Measurements from ENCODE around the gene CBY3.
"Not testable (repeated sequence)": the region's sequence is repeated elsewhere in the genome, so short reads cannot be mapped to it uniquely, and the experiment has no call there.

Gene CBY3

DNA sequence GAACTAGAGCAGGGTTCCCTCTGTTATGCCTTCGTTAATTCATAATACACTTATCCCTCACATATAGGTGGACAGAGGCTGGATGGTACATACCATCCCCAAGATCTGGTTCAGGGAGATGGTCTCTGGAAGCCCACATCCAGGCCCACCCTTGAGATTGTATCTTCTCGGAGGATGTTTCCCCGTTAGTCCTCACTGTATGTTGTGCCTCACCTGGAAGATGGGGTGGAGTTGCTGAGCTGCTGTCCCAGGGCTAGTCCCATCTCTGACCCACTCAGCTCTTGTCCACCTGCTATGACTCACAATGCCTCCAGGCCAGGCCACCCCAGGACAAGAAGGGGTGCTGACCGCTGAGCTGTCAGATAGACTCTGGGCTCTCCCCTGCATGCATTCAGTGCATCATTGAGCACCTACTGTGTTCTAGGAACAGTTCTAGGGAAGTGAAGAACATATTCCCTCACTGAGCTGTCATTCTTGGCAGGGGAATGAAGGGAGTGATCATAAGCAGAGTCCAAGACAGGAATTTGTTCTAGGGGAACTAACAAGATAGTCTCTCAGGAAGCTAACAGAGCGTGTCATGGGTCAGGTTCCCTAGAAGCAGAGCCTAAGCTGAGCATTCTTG is at the start of gene CBY3:
Gene CBY3, minus strand, starts transcription at position 255 of the 622 bp plus-strand sequence. Its CDS starts 116 bp downstream, at position 139.
- in situ Hi-C loops (cut with HindIII; ENCODE audit: low sequenced_read_pairs) = no loop called here

- in situ Hi-C loops (cut with HindIII; ENCODE audit: low sequenced_read_pairs) = no loop called here
These were observed 49.5 kb upstream of the CBY3 start for GRCh38 chr5:179730356-179730755.

DNA sequence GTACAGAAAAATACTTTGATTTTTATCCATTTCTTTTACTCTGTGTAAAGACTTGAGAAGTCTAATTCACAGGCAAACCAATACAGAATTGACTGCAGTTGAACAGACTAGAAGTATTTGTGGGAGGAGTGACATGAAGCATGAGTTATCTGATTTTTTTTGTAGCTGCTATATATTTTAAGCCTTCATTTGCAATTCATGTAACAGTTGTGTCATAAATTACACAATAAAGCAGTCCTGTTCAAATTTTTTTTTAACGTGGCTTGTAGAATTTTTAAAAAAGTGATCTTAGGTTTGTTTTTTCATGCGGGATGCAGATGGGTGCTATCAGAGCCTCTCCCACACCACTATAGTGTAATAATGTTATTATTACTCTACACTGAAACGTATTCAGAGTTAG is 48.9 kb upstream of the CBY3 start:
- in situ Hi-C loops (cut with HindIII; ENCODE audit: low sequenced_read_pairs) = no loop called here

- in situ Hi-C loops (cut with HindIII; ENCODE audit: low sequenced_read_pairs) = no loop called here
These were observed 48.5 kb upstream of the CBY3 start for GRCh38 chr5:179729303-179729702.

GRCh38 chr5:179727106-179727505 is 46.3 kb upstream of the CBY3 start:
- in situ Hi-C loops (cut with HindIII; ENCODE audit: low sequenced_read_pairs) = no loop called here

- in situ Hi-C loops (cut with HindIII; ENCODE audit: low sequenced_read_pairs) = no loop called here
These were observed 43.3 kb upstream of the CBY3 start for GRCh38 chr5:179724163-179724562.

- in situ Hi-C loops (cut with HindIII; ENCODE audit: low sequenced_read_pairs) = no loop called here
These were observed 39.4 kb upstream of the CBY3 start for GRCh38 chr5:179720222-179720621.

GRCh38 chr5:179716286-179716685 is 35.5 kb upstream of the CBY3 start:
- in situ Hi-C loops (cut with HindIII; ENCODE audit: low sequenced_read_pairs) = no loop called here

DNA sequence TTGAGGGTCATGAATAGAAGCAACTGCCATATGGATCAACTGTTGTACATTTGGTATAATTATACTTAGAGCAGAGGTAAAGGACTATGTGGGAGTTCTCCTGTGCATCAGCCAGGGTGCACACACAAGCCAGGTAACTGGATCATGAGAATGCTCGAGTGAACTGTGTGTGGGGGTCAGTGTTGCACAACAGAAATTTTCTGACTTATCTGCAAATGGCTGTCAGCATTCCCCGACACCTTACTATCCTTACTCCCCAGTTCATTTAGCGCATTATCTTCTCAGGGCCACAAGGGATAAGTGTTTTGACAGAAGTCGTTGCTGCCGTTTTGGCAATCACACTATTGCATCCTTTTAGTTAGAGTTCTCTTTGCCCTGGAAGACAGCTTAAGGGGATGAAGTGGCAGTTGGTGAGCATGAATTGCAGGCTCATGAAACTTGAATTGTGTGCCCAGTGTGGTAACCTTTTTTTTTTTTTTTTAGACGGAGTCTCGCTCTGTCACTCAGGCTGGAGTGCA is 19.6 kb upstream of the CBY3 start:
- in situ Hi-C loops (cut with HindIII; ENCODE audit: low sequenced_read_pairs) = no loop called here

DNA sequence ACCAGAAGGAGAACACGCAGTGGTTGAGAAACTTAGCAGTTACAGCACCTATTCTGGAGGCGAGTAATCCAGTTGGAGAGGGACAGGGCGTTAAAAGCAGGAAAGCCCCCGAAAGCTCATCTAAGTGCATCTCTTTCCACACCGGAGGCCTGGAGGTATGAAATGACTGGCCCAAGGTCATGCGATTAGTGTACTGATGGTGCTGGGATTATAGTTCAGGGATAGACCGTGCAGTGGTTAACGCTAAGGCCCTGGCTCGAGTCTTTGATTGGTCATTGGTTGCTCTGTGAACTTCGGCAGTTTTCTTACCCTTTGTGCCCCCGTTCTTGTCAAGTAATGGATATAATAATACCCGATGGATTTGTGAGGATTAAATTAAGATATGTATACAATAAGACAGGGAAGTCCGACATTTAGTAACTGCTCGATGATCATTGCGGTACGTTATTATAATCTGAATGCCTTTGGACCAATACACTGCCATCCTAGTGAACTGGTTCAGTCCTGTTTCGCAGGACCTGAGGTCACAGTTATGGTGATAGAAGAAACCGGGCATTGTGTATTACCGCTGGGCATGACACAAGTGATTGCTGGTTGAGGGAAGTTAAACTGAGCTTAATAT is 18.9 kb upstream of the CBY3 start:
- in situ Hi-C loops (cut with HindIII; ENCODE audit: low sequenced_read_pairs) = no loop called here

DNA sequence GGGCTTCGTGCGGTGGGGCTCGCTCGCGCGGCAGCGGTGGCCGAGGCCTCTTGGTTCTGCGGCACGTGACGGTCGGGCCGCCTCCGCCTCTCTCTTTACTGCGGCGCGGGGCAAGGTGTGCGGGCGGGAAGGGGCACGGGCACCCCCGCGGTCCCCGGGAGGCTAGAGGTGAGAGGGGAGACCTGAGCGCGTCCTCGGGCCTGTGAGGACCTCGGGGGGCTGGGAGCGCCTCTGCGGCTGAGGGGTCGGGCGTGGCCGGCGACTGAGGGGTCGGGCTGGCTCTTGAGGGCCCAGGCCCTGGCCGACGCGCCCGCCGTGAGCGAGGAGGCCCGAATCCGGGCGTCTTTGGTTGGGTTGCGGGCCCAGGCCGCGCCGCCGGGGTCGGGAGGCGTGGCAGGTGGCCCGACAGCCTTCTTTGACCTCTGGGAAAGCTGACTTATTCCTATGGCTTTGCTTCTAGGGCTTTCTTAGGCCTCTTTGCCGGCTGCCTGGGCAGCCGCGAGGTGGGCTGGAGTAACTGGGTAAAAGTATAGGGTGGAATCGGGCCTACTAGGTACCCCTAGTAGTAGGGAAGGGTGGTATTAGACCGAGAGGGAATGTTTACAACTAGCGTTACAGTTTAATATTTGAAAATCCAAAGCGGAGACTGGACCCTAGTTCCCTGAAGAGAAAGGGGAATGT is 18.2 kb upstream of the CBY3 start, which contains the start of gene CANX:
Gene CANX, plus strand, starts transcription at position 33 of the 681 bp plus-strand sequence. CDS start 6,715 bp downstream, outside the sequence.
- in situ Hi-C loops (cut with HindIII; ENCODE audit: low sequenced_read_pairs) = no loop called here

DNA sequence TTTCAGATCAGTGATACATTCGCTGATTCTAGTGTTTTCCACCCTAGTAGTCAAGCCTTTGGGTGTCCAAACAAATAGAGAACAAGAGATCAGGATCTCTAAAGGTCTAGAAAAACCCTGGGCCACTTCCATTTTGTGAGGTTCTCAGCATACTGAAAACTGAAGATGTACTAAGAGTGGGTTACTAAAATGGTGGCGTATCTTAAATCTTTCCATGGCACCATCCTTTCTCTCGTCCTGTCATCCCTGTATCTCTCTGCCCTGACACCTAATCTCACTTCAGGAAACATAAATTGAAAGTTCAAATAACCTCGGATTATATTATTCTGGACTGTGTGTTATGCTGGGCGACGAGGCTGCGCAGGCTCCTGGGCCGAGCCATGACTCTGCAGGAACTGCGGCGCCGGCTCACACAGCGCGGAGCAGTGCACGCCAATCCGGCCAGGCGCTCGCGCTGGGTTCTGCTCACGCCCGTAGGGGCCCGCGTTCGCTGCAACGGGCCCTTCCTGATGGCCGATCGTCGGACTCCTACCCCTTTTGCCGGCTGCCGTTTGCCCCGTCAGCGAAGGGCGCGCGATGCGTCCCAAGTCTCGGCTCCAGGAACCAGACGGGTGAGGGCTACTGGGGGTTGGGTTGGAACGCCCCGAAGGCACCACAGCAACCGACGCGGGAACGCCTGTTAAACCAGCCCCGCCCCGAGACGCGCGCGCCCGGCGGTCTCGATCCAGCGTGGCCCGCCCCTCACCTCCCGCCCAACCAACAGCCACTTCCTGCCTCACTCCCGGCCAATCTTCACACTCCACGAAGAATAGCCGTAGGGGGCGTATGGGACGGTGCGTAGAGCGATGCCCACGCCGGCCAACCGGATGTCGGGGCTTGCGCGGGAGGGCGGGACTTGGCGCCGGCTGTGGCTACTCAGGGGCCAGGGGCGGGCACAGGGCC is 17.4 kb upstream of the CBY3 start:
- in situ Hi-C loops (cut with HindIII; ENCODE audit: low sequenced_read_pairs) = no loop called here

DNA sequence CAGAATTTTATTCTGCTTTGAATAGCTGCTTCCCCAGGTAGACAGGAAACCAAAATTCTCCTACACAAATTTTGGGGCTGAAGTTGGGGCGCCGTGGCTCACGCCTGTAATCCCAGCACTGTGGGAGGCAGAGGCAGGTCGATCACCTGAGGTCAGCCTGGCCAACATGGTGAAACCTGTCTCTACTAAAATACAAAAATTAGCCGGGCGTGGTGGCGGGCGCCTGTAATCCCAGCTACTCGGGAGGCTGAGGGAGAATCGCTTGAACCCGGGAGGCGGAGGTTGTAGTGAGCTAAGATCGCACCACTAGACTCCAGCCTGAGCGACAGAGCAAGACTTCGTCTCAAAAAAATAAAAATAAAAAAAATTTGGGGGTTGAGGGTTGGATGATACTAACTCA is 16.7 kb upstream of the CBY3 start:
- in situ Hi-C loops (cut with HindIII; ENCODE audit: low sequenced_read_pairs) = not testable (repeated sequence)

DNA sequence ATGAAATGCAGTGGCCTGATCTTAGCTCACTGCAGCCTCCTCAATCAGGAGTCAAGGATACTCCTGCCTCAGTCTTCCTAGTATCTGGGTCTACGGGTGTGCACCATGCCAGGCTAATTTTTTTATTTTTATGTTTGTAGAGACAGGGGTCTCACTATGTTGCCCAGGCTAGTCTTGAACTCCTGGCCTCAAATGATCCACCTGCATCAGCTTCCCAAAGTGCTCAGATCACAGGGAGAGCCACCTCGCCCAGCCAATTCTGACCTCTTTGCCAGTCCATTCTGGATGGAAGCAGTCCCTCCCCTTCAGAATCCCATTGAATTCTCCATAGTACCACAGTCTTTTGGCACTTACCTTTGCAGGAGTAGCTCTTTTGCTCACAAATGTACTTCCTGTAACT is 16.3 kb upstream of the CBY3 start:
- in situ Hi-C loops (cut with HindIII; ENCODE audit: low sequenced_read_pairs) = no loop called here

DNA sequence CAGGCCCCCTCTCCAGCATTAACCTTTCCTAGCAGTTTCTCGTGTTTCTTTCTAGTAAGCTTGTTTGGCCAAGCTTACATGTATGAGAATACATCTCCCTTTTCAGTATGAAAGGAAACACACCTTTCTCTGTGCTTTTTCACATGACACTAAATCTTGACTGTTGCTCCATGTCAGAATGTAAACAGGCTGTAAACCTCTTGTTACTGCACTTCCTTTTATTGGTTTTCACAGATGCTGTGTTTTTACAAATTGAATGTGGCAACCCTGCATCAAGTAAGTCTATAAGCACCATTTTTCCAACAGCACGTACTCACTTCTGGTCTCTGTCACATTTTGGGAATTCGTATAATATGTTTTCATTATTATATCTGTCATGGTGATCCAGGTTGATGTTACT is 15.8 kb upstream of the CBY3 start:
- in situ Hi-C loops (cut with HindIII; ENCODE audit: low sequenced_read_pairs) = no loop called here

- in situ Hi-C loops (cut with HindIII; ENCODE audit: low sequenced_read_pairs) = no loop called here
These were observed 13.7 kb upstream of the CBY3 start for GRCh38 chr5:179694561-179694960.

GRCh38 chr5:179689212-179689611 is 8.4 kb upstream of the CBY3 start:
- in situ Hi-C loops (cut with HindIII; ENCODE audit: low sequenced_read_pairs) = not testable (repeated sequence)

DNA sequence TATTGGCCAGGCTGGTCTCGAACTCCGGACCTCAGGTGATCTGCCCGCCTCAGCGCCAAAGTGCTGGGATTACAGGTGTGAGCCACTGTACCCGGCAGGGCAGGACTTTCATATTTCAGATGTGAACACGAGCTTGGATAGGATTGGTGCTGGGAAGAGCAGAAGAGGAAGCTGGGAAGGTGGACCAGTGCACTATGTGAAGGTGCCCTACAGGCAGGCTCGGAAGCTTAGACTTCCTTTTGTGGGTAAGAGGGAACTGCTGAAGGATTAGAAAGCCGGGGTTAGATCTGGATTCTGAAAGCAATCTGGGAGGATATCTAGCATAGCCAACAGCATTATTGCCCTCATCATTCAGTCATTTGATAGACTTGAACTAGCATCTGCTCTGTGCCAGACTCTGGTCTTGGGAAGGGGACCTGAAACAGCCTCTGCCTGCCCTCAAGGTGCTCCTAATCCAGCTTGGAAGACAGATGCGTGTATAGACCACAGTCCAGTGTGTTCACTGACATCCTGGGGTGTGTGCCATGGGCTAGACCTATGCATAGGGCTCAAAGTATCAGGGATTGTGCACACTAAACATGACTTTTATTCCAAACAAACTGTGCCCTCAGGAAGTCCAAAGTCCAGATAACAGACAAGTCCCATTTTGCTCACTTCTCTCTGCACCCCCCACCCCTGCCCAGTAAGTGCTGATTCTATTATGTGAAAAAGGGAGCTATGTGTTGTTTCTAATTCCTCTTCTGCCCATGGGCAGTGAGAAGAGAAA is 637 bp downstream of the CBY3 start:
- in situ Hi-C loops (cut with HindIII; ENCODE audit: low sequenced_read_pairs) = no loop called here

DNA sequence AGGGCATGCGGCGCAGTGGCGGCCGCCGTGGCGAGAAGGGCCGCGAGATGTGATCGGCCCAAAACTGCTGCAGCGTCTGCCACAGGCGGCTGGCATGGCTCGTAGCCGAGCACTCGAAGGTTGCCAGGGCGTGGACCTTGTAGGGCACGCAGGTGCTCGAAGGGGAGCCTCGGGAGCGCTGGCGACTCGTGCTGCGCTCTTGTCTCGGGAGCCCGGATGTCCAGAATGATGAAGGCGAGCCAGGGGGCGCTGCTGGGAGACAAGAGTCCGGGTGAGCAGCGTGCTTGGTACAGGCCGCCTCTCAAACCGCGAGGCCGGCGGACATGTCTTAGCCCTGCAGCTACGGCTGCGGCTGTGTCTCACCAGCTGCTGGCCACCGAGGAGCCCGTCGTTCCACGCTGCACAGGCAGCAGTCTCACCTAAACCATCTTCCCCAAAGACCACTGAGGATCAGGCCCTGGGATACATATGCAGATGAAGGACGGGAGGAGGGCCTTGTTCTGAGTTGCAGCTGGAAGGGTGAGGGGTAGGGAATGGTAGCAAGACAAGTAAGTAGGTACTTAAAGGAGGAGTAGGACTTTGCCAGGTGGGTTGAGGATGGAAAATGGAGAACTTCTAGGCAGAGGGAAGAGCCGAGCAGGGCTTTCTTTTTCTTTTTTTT is 1.7 kb downstream of the CBY3 start:
- in situ Hi-C loops (cut with HindIII; ENCODE audit: low sequenced_read_pairs) = loop anchor here (5.0 kb wide), 1 partner anchor 78 kb away; no protein-coding TSS in a partner anchor

Data from endothelial cell of hepatic sinusoid (primary cell).